Measurements from ENCODE around the gene GATA1. TPM values are rescaled to one million over a fixed set of nuclear protein-coding genes. Genes with fewer than 3 reads are reported as not detected.
"Not testable (repeated sequence)": the region's sequence is repeated elsewhere in the genome, so short reads cannot be mapped to it uniquely, and the experiment has no call there.

Gene GATA1
- total RNA-seq, 4 donors from 2014 or later, result not detected

GRCh38 chrX:48818866-48819265 lies 32.5 kb downstream of the GATA1 start:
- intact Hi-C loops (cut with DNase I; ENCODE audit: low total_unique reads) (no loop called here), in situ Hi-C loops (cut with MboI; ENCODE audit: low pct_ligation_motif_present in 1 of 4, low pct_unique_long_range_greater_than_20kb in 1 of 4, low sequenced_read_pairs in 3 of 4) (no loop called here)
- no peaks in the 10 kb centered on the region for H3K4me1 ChIP-seq
- no peaks in the 10 kb centered on the region for H3K9me3 ChIP-seq
- TF ChIP-seq POLR2AphosphoS5 (IDR thresholded peaks at IDR 0.05) (no peak), EP300 (IDR thresholded peaks at IDR 0.05; ENCODE audit: low read depth) (no peak), CTCF (IDR thresholded peaks at IDR 0.05) (no peak), POLR2A (IDR thresholded peaks at IDR 0.05) (no peak)
- WGBS, 2 donors (ENCODE audit: low coverage in 1 of 2), result 74% methylated on average over 4 of the region's 4 CpGs; no CpG with 5 or more reads in 1 of the 2 donors
- no peak overlapping the region for H3K27ac ChIP-seq
- H3K4me3 ChIP-seq, result no peak overlapping the region
- DNase-seq, result no peak
- H3K36me3 ChIP-seq, result no peaks in the 10 kb centered on the region
- no peaks in the 10 kb centered on the region for H3K27me3 ChIP-seq

- H3K4me1 ChIP-seq; intact Hi-C loops (cut with DNase I; ENCODE audit: low total_unique reads); H3K36me3 ChIP-seq; DNase-seq; H3K4me3 ChIP-seq; H3K27ac ChIP-seq; in situ Hi-C loops (cut with MboI; ENCODE audit: low pct_ligation_motif_present in 1 of 4, low pct_unique_long_range_greater_than_20kb in 1 of 4, low sequenced_read_pairs in 3 of 4); H3K27me3 ChIP-seq; H3K9me3 ChIP-seq: not testable (repeated sequence)
- WGBS, 2 donors (ENCODE audit: low coverage in 1 of 2), result 81% methylated on average over 9 of the region's 9 CpGs; no CpG with 5 or more reads in 1 of the 2 donors
These were observed 33.0 kb downstream of the GATA1 start for GRCh38 chrX:48819394-48819793.

GRCh38 chrX:48823053-48823452 lies 36.7 kb downstream of the GATA1 start:
- intact Hi-C loops (cut with DNase I; ENCODE audit: low total_unique reads), result no loop called here

GRCh38 chrX:48824066-48824465 lies 37.7 kb downstream of the GATA1 start:
- no peak overlapping the region for H3K27ac ChIP-seq
- no peaks in the 10 kb centered on the region for H3K9me3 ChIP-seq
- WGBS, 2 donors (ENCODE audit: low coverage in 1 of 2), result 78% methylated on average over 8 of the region's 8 CpGs; no CpG with 5 or more reads in 1 of the 2 donors
- no peak for TF ChIP-seq POLR2A (IDR thresholded peaks at IDR 0.05)
- TF ChIP-seq POLR2AphosphoS5 (IDR thresholded peaks at IDR 0.05), result no peak
- no peak for TF ChIP-seq CTCF (IDR thresholded peaks at IDR 0.05)
- TF ChIP-seq EP300 (IDR thresholded peaks at IDR 0.05; ENCODE audit: low read depth), result no peak
- no peak overlapping the region for H3K4me3 ChIP-seq
- H3K27me3 ChIP-seq, result no peaks in the 10 kb centered on the region
- in situ Hi-C loops (cut with MboI; ENCODE audit: low pct_ligation_motif_present in 1 of 4, low pct_unique_long_range_greater_than_20kb in 1 of 4, low sequenced_read_pairs in 3 of 4), result no loop called here
- DNase-seq, result no peak
- H3K36me3 ChIP-seq, result no peaks in the 10 kb centered on the region
- intact Hi-C loops (cut with DNase I; ENCODE audit: low total_unique reads), result no loop called here
- H3K4me1 ChIP-seq, result no peaks in the 10 kb centered on the region

More at GRCh38 chrX:48823053-48823452, 36.7 kb downstream of the GATA1 start:
- no peak for TF ChIP-seq EP300 (IDR thresholded peaks at IDR 0.05; ENCODE audit: low read depth)
- TF ChIP-seq POLR2AphosphoS5 (IDR thresholded peaks at IDR 0.05), result no peak
- no peak for TF ChIP-seq POLR2A (IDR thresholded peaks at IDR 0.05)
- no peak for TF ChIP-seq CTCF (IDR thresholded peaks at IDR 0.05)
- no peaks in the 10 kb centered on the region for H3K9me3 ChIP-seq
- no peaks in the 10 kb centered on the region for H3K4me1 ChIP-seq
- no peak overlapping the region for H3K27ac ChIP-seq
- H3K4me3 ChIP-seq, result no peak overlapping the region
- WGBS, 2 donors (ENCODE audit: low coverage in 1 of 2), result 100% methylated on average over 2 of the region's 6 CpGs; no CpG with 5 or more reads in 1 of the 2 donors
- in situ Hi-C loops (cut with MboI; ENCODE audit: low pct_ligation_motif_present in 1 of 4, low pct_unique_long_range_greater_than_20kb in 1 of 4, low sequenced_read_pairs in 3 of 4), result no loop called here
- no peaks in the 10 kb centered on the region for H3K27me3 ChIP-seq
- DNase-seq, result no peak
- no peaks in the 10 kb centered on the region for H3K36me3 ChIP-seq

All from transverse colon (tissue), 4 donors.